NCI-H82 treated with DMSO at 0.1 percent for 48 hours (cell line): ENCODE results near the gene TWF2.

Experiments used
- DNase-seq: peaks from one replicate; lab custom pipeline; 2025; ENCODE audit not compliant: unreplicated experiment; lab: John Stamatoyannopoulos, UW

The TWF2 gene

DNA sequence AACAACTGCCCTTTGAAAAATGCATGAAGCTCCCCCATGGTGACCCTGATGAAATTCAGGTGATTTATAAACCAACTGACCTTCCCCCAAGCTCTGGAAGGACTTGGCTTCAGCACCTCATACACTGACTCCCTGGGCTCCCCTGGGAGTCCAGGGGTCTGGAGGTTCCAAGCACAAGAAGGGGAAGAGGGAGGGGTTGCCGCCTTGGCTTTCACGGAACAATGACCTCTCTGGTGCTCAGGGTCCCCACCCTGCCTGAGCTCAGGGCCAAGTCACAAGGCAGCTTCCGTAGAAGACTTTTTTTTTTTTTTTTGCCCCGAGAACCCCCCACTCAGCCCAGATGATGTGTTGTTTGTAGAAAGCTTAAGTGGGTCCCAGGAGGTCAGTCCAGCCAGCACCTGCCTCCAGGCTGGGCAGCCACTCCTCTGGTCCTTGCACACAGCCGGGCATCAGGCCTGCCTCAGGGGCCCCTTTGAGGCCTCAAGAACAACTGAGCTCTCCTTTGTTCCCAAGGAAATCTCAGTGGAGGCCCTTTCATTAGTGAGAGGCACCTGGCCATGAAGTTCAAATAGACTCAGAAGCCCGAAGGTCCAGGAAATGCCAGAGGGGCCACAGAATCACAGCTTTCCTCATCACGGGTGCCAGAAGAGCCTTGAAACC is 55.0 kb downstream of the TWF2 start:
- no peak for DNase-seq

DNA sequence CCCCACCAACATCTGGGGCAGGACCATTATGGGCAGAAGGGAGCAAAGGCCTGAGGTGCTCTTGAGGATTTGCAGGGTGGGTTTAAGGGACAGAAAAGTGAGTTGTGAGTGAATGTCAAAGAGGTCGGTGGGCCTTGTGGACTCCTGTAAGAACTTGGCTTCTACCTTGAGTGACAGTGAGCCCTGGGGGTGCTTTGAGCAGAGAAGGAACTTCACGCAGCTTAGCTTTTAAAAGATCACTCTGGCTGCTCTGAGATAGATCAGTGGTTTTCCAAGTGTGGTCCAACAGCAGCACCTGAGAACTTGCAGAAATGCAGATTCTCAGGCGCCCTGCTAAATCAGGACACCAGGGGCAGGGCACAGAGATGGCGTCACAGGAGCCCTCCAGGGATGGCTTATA is 56.3 kb downstream of the TWF2 start:
- DNase-seq, result no peak

DNA sequence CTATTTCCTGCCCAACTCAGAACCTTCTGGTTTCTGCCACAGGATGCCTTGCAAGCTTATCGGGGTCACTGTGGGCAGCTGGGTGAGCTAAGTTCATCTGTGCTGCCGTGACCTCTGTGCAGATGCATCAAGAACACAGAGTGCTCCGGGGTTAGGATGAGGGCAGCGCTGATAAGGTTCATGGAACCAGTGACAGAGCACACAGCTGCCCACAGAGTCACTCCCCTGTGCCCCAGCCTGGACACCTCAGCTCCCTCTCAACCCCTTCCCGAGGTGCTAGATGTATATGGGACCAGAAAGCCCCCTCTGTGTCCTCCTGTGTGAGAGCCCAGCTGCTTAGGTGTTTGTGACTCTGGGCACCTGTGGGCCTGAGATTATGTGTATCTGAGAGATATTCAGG is 56.8 kb downstream of the TWF2 start:
- no peak for DNase-seq

DNA sequence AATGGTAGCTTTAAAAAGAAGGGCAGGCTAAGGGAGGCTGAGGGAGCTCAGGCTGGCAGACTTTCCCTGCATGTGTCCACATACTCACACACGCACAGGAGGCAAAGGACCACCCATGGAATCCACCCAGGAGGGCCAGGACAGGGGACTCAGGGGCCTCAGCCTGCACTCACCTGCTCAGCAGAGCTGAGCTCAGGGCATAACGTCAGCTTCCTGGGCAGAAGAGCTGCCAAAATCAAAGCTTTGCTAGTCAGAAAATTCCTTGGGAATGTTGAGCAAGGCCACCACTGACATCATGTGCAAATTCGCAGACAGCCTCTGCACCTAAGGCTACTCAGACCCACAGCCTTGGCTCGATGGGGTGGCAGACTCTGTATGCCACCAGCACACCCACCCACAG is 57.4 kb downstream of the TWF2 start:
- no peak for DNase-seq
